IPS DF 19.7 (cell line): Measurements from ENCODE around the gene SFRP5.

ENCODE experiments used
- DNase-seq: peaks from one replicate; pipeline ENCODE4 v3.0.0-alpha.2; 2013; ENCODE audit warnings: low read depth, low spot score

The SFRP5 gene

DNA sequence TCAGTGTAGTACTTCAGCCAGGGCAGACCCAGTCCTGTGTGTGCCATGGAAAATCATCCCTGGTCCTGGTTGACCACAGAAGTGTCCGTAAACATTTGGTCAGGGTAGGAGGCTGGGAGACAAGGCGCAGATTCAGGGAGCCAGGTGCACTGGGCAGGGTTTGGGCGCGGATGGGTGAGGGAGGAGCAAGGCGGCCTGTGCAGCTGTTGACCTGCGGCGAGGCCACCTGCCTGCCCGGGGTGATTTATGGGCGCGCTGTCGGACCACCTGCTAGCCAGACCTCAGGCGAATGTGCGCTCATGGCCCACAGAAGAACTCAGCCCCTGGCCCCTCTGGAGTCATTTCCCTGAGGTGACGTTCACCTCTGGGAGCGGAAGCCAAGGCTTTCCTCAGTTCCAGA lies 6.6 kb downstream of the SFRP5 start:
- DNase-seq = no peak

DNA sequence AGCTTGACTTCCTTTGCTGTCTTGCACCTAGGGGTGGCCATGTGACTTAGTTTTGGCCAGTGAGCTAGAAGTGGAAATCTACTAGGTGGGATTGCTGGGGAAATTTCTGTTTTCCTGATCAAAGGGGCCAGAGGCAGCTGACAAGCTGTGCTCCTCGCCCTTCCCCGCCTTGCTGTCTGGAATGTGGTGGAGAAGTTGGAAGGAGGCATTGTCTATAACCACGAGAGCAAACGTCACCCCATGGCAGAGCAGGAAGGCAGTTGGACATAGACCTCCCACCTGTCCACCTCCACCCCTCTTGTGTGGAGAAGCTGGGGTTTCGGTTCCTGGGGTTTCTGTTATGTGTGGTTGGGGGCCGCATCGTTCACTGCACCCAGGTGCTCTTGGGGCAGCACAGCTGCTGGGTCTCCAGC lies 7.3 kb downstream of the SFRP5 start:
- DNase-seq = no peak

- no peak for DNase-seq
Observed at GRCh38 chr10:97763947-97764346, 7.9 kb downstream of the SFRP5 start.

GRCh38 chr10:97763411-97763810 lies 8.4 kb downstream of the SFRP5 start:
- DNase-seq = no peak

- peak; percentile 30 for DNase-seq
Observed at GRCh38 chr10:97762816-97763215, 9.0 kb downstream of the SFRP5 start.

GRCh38 chr10:97762056-97762455 lies 9.7 kb downstream of the SFRP5 start:
- no peak for DNase-seq

- no peak for DNase-seq
Observed at GRCh38 chr10:97761331-97761865, 10.4 kb downstream of the SFRP5 start.

- DNase-seq = no peak
Observed at GRCh38 chr10:97760461-97761257, 11.1 kb downstream of the SFRP5 start.

GRCh38 chr10:97759946-97760345 lies 11.9 kb downstream of the SFRP5 start:
- DNase-seq = no peak

GRCh38 chr10:97759158-97759887 lies 12.5 kb downstream of the SFRP5 start:
- DNase-seq = no peak

- DNase-seq = no peak
Observed at GRCh38 chr10:97757471-97757870, 14.3 kb downstream of the SFRP5 start.

DNA sequence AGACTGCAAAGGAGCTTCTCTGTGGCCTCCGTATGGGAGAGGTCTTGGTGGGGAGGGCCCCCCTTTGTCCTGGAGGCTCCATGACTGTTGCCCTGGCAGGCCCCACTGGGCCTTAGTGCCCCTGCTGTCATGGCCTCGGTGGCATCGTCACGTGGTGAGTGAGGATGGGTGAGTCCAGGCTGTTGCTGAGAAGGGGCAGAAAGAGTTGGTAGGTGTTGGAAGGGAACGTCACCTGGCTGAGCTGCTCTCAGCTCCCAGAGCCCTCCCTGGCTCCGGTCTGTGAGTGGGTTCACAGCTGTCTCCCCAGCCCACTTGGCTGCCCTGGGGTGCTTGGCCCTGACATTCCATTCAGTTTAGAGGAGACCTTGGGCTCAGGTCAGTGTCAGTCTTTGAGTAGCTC lies 16.1 kb downstream of the SFRP5 start:
- DNase-seq = no peak

DNA sequence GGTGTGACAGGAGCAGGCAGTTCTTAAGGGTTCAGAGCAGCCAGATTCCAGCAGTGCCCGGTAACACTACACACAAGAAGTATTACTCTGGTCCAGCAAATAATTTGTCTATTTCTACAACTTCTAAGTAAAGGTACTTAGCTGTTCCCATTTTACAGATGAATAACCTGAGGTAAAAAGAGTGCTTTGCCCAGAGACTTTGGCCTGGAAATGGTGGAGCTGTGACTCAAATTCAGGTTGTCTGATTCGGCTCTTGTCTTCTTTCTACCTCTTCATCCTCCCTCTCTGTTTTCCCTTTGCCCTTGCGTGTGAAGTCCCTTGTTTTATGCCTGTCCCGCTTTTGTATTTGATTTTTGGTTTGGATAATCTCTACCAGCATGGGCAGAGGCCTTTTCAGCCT lies 17.1 kb downstream of the SFRP5 start:
- no peak for DNase-seq

DNA sequence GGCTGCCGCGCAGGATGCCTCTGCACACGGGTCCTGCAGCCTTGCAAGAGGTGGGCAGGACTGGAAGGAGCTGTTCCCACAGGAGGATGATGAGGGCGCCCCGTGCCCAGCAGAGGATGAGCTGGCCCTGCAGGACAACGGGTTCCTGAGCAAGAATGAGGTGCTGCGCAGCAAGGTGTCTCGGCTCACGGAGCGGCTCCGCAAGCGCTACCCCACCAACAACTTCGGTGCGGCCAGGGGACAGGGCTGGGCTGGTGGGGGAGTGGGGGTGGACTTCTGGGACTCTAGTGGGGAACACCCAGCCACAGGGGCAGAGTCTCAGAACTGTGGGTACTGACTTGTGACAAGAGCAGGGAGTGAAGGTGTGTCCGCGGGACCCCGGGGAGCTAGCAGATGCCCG lies 18.8 kb downstream of the SFRP5 start:
- DNase-seq = no peak

GRCh38 chr10:97748116-97748515 lies 23.7 kb downstream of the SFRP5 start:
- no peak for DNase-seq

DNA sequence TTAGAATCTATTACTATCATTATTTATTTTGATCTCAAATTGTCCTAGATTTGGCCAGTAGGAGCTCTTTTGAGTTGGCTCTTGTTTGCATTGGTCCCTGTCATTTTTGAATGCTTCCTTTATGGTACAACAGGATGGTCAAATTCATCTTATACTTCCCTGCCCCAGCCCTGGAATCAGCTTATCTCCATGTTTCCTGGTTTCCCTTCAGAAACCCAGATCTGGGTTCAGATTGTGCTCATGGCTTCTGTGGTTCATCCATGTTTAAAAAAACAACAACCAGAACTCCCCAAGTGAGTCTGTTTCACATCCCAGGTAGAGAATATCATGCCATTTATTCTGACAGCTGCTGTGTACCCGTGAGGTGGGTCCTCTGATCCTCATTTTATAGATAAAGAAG lies 24.2 kb downstream of the SFRP5 start:
- DNase-seq = no peak

DNA sequence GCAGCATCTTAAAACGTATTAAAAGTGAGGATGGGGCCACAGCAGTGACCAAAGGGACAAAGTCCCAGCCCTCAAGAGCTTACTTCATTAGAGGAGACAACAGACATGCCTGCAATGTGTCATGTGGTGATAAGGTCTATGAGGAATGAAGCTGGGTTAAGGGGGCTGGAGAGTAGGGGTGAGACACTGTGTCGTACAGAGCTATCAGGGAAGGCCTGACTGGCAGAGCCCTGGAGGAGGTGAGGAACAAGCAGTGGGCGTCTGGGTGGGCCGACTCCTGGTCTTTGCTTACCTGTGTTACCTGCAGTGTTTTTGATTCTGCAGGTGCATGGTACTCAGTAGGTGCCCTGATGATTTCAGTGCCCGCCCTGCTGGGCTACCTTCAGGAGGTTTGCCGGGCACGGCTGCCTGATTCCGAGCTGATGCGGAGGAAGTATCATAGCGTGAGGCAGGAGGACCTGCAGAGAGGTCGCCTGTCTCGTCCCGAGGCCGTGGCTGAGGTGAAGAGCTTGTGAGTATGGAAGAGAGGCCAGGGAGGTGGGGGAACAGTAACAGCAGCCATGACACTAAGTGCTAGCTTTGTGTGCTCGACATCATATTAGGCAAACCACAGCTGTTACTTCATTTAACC lies 27.3 kb downstream of the SFRP5 start:
- no peak for DNase-seq

- no peak for DNase-seq
Observed at GRCh38 chr10:97743169-97743943, 28.4 kb downstream of the SFRP5 start.

DNA sequence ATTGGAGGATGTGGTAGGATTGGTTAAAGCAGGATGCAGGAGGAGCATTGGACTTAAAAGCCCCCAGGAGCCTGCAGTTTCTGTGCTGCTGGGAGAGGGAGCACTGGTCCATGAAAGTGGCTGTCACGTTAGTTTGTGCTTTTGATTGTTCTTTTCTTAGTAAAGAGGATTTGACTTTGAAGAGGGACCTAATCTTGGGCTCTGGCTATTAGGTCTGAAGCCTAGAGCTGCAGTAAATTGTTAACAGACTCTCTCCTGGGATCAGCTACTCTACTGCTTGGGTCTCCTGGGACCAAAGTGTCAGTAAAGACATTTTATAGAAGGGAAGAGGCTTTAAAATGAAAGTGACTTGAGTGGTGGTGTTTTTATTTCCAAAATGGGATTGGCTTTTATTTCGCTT lies 31.2 kb downstream of the SFRP5 start:
- no peak for DNase-seq

DNA sequence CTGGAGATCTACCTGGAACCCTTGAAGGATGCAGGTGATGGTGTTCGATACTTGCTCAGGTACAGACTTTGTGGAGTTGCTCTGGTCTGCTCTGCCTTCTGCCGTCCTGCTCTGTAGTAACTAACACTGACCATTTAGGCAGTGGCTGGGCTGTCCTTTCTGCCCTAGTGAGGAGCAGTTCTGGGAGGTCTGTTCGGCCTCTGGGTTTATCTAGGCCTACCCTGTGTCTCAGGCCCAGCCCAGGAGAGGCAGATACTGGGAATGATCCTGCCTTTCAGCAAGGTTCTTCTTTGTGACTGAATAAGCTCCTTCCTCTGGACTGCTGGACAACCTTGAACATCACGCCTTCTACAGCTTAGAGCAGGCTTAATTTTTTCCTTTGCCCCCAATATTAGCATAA lies 33.2 kb downstream of the SFRP5 start:
- no peak for DNase-seq

DNA sequence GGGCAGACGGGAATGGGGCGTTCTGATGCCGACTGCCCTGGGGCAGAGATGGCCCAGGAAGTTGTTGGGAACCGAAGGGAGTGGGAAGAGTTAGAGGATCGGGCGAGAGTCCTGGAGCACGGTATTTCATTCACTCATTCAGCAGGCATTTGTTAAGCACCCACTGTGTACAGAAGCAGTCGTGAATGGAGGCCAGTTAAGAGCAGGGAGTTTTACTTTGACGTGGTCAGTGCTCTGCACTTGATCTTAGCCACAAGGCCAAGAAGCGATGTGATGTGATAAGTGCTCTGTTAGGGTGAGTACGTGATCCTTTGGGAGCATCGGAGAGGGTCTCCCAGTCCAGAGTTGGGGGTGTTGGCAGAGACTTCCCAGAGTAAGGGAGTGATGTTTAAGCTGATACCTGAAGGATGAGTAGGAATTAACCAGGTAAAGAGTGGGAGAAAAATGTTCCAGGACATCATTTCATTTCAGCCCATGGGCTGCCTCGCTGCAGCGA lies 34.0 kb downstream of the SFRP5 start:
- no peak for DNase-seq
